GM23338 (cell line): ENCODE measurements around the gene FRAS1. TPM values are rescaled to one million over a fixed set of nuclear protein-coding genes. Genes with fewer than 3 reads are reported as not detected.

Experiments
- ATAC-seq: fragments of 200-7000 bp; cut with Tn5 transposase; 3 replicates; pipeline ENCODE4 v1.9.1; 2020
- DNase-seq: peaks from one replicate; pipeline ENCODE4 v3.0.0-alpha.2; 2015; ENCODE audit warnings: low spot score
- H2AFZ ChIP-seq: fragments of 200-600 bp; sonication (generic); 2 replicates; pipeline ENCODE4 v1.8.0; 2016; ENCODE audit warnings: antibody characterized with exemption, mild to moderate bottlenecking, moderate library complexity
- H3F3A ChIP-seq: fragments of 200-600 bp; sonication (generic); replicated peaks from 2 replicates; pipeline ENCODE4 v1.8.0; 2017; ENCODE audit warnings: antibody characterized with exemption, mixed run types, low read depth
- H3K27ac ChIP-seq: fragments of 200-600 bp; sonication (generic); 2 replicates; pipeline ENCODE4 v1.6.1; 2016; ENCODE audit warnings: low read depth
- H3K27me3 ChIP-seq: fragments of 200-600 bp; sonication (generic); 2 replicates; pipeline ENCODE4 v1.8.0; 2016; ENCODE audit warnings: mild to moderate bottlenecking, mixed run types, moderate library complexity; ENCODE audit not compliant: insufficient read depth
- H3K36me3 ChIP-seq: fragments of 200-600 bp; sonication (generic); 2 replicates; pipeline ENCODE4 v1.8.0; 2016; ENCODE audit warnings: mild to moderate bottlenecking; ENCODE audit not compliant: insufficient read depth
- H3K4me1 ChIP-seq: fragments of 200-600 bp; sonication (generic); 2 replicates; pipeline ENCODE4 v1.8.0; 2016; ENCODE audit warnings: mild to moderate bottlenecking, moderate library complexity; ENCODE audit not compliant: insufficient read depth
- H3K4me2 ChIP-seq: fragments of 200-600 bp; sonication (generic); 2 replicates; pipeline ENCODE4 v1.7.1; 2017; ENCODE audit warnings: mixed run types
- H3K4me3 ChIP-seq: fragments of 200-600 bp; sonication (generic); 2 replicates; pipeline ENCODE4 v1.6.1; 2016; ENCODE audit warnings: mixed run types
- H3K79me2 ChIP-seq: fragments of 200-600 bp; sonication (generic); replicated peaks from 2 replicates; pipeline ENCODE4 v1.8.0; 2017; ENCODE audit warnings: mild to moderate bottlenecking; ENCODE audit not compliant: insufficient read depth
- H3K9me2 ChIP-seq: fragments of 200-600 bp; sonication (generic); 2 replicates; pipeline ENCODE4 v1.8.0; 2017; ENCODE audit not compliant: insufficient read depth
- H4K20me1 ChIP-seq: fragments of 200-600 bp; sonication (generic); replicated peaks from 2 replicates; pipeline ENCODE4 v1.8.0; 2017; ENCODE audit warnings: mild to moderate bottlenecking; ENCODE audit not compliant: insufficient read depth
- H3K27ac Mint-ChIP-seq: 2 replicates; pipeline ENCODE4 v1.8.0; 2020; ENCODE audit warnings: inconsistent platforms, mild to moderate bottlenecking, moderate library complexity, mixed read lengths
- H3K27me3 Mint-ChIP-seq: 3 replicates; pipeline ENCODE4 v1.8.0; 2022; ENCODE audit warnings: low read depth, mild to moderate bottlenecking, moderate library complexity, mixed read lengths, inconsistent platforms; ENCODE audit not compliant: insufficient read depth, poor library complexity
- H3K36me3 Mint-ChIP-seq: 3 replicates; pipeline ENCODE4 v1.8.0; 2021; ENCODE audit warnings: low read depth, mild to moderate bottlenecking, inconsistent platforms, moderate library complexity, mixed read lengths
- H3K4me1 Mint-ChIP-seq: 3 replicates; pipeline ENCODE4 v1.8.0; 2020; ENCODE audit warnings: mild to moderate bottlenecking, inconsistent platforms, mixed read lengths
- H3K4me3 Mint-ChIP-seq: 3 replicates; pipeline ENCODE4 v1.8.0; 2021; ENCODE audit warnings: moderate library complexity, mild to moderate bottlenecking, inconsistent platforms, mixed read lengths
- H3K9me3 Mint-ChIP-seq: 3 replicates; pipeline ENCODE4 v1.8.0; 2020; ENCODE audit warnings: moderate library complexity, mild to moderate bottlenecking, inconsistent platforms, mixed read lengths
- EZH2 ChIP-seq: fragments of 200-600 bp; sonication (generic); IDR thresholded peaks from one replicate; pipeline ENCODE4 v1.8.0; 2017; ENCODE audit warnings: antibody characterized with exemption, mild to moderate bottlenecking, low read depth; ENCODE audit not compliant: unreplicated experiment
- JUNB ChIP-seq: IDR thresholded peaks from one replicate; pipeline ENCODE4 v1.6.1; 2016; ENCODE audit warnings: antibody characterized with exemption; ENCODE audit not compliant: unreplicated experiment
- STAT1 ChIP-seq: IDR thresholded peaks from one replicate; pipeline ENCODE4 v1.6.1; 2016; ENCODE audit warnings: antibody characterized with exemption; ENCODE audit not compliant: unreplicated experiment
- polyA plus RNA-seq: library from polyadenylated mRNA; unstranded; fragments of >200 nt; fragmentation: Nextera tagmentation; extraction: Ambion mirVana; gene quantifications from 2 replicates; pipeline ENCODE4 v1.2.1, GENCODE V29; 2016
- total RNA-seq: library from RNA; depleted of rRNA; stranded (reverse); fragments of >200 nt; shearing (Covaris generic); gene quantifications from 2 replicates; pipeline ENCODE4 v1.2.3, GENCODE V29; 2014
- TF ChIP-seq, protein P1 (sequence below): IDR thresholded peaks from 2 replicates; pipeline ENCODE4 v1.6.1; 2016; ENCODE audit warnings: antibody characterized with exemption
- TF ChIP-seq, protein P2 (sequence below): fragments of 250-450 bp; sonication (Bioruptor Pico); IDR thresholded peaks from 2 replicates; pipeline ENCODE4 v1.5.0; 2020; ENCODE audit warnings: mild to moderate bottlenecking, moderate library complexity
- TF ChIP-seq, protein P3 (sequence below), 2 experiments: fragments of 200-600 bp in 1 of 2; sonication (generic) in 1 of 2; conservative IDR thresholded peaks; 2 replicates each; pipeline versions ENCODE4 v1.5.1 to v1.6.1; 2016 to 2017; ENCODE audit warnings: antibody characterized with exemption in 2 of 2, low read depth in 2 of 2, mild to moderate bottlenecking in 2 of 2, moderate library complexity in 1 of 2

The FRAS1 gene
- total and polyA plus RNA-seq, 2 experiments from 2014 or later = 12.4 to 108 TPM

DNA sequence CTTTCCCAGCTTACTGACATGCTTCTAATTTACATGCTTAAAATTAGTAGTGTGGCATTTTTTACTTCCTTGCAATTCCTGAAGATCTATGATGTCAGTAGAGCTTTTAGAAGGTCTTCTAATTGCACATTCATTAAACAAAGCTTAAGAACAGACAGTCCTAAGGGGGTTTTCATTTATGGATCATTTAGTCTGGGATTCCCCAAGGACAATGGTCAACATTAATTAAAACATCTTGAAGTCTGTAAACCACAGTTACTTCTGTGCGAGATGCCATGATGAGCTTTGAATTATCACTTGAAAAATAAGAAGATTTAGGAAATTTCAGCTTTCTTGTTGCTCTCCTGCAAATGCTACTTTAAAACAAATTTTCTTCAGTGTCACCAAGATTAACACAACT lies 514.7 kb downstream of the FRAS1 start (continued):
- TF ChIP-seq, protein P1, sequence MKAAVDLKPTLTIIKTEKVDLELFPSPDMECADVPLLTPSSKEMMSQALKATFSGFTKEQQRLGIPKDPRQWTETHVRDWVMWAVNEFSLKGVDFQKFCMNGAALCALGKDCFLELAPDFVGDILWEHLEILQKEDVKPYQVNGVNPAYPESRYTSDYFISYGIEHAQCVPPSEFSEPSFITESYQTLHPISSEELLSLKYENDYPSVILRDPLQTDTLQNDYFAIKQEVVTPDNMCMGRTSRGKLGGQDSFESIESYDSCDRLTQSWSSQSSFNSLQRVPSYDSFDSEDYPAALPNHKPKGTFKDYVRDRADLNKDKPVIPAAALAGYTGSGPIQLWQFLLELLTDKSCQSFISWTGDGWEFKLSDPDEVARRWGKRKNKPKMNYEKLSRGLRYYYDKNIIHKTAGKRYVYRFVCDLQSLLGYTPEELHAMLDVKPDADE = no peak
- no peak for TF ChIP-seq STAT1
- TF ChIP-seq, protein P2, sequence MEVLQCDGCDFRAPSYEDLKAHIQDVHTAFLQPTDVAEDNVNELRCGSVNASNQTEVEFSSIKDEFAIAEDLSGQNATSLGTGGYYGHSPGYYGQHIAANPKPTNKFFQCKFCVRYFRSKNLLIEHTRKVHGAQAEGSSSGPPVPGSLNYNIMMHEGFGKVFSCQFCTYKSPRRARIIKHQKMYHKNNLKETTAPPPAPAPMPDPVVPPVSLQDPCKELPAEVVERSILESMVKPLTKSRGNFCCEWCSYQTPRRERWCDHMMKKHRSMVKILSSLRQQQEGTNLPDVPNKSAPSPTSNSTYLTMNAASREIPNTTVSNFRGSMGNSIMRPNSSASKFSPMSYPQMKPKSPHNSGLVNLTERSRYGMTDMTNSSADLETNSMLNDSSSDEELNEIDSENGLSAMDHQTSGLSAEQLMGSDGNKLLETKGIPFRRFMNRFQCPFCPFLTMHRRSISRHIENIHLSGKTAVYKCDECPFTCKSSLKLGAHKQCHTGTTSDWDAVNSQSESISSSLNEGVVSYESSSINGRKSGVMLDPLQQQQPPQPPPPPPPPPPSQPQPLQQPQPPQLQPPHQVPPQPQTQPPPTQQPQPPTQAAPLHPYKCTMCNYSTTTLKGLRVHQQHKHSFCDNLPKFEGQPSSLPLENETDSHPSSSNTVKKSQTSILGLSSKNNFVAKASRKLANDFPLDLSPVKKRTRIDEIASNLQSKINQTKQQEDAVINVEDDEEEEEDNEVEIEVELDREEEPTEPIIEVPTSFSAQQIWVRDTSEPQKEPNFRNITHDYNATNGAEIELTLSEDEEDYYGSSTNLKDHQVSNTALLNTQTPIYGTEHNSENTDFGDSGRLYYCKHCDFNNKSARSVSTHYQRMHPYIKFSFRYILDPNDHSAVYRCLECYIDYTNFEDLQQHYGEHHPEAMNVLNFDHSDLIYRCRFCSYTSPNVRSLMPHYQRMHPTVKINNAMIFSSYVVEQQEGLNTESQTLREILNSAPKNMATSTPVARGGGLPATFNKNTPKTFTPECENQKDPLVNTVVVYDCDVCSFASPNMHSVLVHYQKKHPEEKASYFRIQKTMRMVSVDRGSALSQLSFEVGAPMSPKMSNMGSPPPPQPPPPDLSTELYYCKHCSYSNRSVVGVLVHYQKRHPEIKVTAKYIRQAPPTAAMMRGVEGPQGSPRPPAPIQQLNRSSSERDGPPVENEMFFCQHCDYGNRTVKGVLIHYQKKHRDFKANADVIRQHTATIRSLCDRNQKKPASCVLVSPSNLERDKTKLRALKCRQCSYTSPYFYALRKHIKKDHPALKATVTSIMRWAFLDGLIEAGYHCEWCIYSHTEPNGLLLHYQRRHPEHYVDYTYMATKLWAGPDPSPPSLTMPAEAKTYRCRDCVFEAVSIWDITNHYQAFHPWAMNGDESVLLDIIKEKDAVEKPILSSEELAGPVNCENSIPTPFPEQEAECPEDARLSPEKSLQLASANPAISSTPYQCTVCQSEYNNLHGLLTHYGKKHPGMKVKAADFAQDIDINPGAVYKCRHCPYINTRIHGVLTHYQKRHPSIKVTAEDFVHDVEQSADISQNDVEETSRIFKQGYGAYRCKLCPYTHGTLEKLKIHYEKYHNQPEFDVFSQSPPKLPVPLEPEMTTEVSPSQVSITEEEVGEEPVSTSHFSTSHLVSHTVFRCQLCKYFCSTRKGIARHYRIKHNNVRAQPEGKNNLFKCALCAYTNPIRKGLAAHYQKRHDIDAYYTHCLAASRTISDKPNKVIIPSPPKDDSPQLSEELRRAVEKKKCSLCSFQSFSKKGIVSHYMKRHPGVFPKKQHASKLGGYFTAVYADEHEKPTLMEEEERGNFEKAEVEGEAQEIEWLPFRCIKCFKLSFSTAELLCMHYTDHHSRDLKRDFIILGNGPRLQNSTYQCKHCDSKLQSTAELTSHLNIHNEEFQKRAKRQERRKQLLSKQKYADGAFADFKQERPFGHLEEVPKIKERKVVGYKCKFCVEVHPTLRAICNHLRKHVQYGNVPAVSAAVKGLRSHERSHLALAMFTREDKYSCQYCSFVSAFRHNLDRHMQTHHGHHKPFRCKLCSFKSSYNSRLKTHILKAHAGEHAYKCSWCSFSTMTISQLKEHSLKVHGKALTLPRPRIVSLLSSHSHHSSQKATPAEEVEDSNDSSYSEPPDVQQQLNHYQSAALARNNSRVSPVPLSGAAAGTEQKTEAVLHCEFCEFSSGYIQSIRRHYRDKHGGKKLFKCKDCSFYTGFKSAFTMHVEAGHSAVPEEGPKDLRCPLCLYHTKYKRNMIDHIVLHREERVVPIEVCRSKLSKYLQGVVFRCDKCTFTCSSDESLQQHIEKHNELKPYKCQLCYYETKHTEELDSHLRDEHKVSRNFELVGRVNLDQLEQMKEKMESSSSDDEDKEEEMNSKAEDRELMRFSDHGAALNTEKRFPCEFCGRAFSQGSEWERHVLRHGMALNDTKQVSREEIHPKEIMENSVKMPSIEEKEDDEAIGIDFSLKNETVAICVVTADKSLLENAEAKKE = no peak
- TF ChIP-seq, protein P3, sequence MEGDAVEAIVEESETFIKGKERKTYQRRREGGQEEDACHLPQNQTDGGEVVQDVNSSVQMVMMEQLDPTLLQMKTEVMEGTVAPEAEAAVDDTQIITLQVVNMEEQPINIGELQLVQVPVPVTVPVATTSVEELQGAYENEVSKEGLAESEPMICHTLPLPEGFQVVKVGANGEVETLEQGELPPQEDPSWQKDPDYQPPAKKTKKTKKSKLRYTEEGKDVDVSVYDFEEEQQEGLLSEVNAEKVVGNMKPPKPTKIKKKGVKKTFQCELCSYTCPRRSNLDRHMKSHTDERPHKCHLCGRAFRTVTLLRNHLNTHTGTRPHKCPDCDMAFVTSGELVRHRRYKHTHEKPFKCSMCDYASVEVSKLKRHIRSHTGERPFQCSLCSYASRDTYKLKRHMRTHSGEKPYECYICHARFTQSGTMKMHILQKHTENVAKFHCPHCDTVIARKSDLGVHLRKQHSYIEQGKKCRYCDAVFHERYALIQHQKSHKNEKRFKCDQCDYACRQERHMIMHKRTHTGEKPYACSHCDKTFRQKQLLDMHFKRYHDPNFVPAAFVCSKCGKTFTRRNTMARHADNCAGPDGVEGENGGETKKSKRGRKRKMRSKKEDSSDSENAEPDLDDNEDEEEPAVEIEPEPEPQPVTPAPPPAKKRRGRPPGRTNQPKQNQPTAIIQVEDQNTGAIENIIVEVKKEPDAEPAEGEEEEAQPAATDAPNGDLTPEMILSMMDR (conservative IDR thresholded peaks at IDR 0.05; ENCODE audit: low read depth in 2 of 2) = no peak

DNA sequence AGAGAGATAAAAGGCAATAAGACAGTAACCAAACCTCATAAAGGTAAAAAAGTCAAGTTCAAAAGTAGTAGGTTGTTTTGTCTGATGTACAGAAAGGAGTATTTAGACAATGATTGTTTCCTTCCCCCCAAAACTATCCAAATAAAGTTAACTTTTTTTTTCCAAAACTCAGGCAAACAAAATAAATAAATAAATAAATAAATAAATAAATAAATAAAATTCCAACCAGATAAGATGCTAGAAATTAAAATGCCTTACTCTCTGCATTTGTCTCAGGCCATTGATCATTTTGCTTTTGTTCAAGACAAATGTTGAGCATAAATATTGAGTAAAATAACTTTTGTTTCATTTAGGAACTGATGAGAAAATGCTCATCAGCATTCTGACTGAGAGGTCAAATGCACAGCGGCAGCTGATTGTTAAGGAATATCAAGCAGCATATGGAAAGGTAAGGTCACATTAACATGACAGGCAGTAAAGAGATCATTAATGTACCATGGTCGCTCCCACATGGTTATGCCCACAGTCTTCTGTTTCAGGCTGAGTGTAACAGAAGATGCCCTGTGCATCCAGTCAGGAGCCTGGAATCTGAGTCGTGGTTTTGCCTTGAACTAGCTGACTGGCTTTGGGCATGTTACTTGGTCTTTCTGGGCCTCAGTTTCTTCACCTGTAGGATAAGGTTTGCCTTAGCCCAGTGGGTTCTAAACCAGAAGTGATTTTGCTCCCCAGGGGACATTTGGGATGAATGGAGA lies 521.7 kb downstream of the FRAS1 start:
- H4K20me1 ChIP-seq = no peaks in the 10 kb centered on the region
- peaks cover 9% of the 10 kb centered on the region for H3K36me3 Mint-ChIP-seq
- H3K36me3 ChIP-seq = no peaks in the 10 kb centered on the region; the same call in 1 of the 2 replicates
- no peak overlapping the region for H2AFZ ChIP-seq
- no peaks in the 10 kb centered on the region for H3K4me1 ChIP-seq
- H3K27ac Mint-ChIP-seq = no peak overlapping the region
- no peak overlapping the region for H3K27ac ChIP-seq
- H3K79me2 ChIP-seq = no peaks in the 10 kb centered on the region
- H3K9me2 ChIP-seq = no peaks in the 10 kb centered on the region
- no peaks in the 10 kb centered on the region for H3F3A ChIP-seq
- no peak overlapping the region for H3K4me3 Mint-ChIP-seq
- H3K27me3 Mint-ChIP-seq = no peaks in the 10 kb centered on the region
- H3K9me3 Mint-ChIP-seq = no peaks in the 10 kb centered on the region
- no peaks in the 10 kb centered on the region for H3K27me3 ChIP-seq
- ATAC-seq (no peak), DNase-seq (no peak)
- H3K4me3 ChIP-seq = no peak overlapping the region
- peaks cover 2% of the 10 kb centered on the region; the same call in 1 of the 3 replicates for H3K4me1 Mint-ChIP-seq
- no peak overlapping the region for H3K4me2 ChIP-seq
- no peak for TF ChIP-seq JUNB
- no peak for TF ChIP-seq EZH2
